ENCODE results near the gene DUS4L. TPM values are rescaled to one million over a fixed set of nuclear protein-coding genes. Genes with fewer than 3 reads are reported as not detected.
"Not testable (repeated sequence)": the region's sequence is repeated elsewhere in the genome, so short reads cannot be mapped to it uniquely, and the experiment has no call there.

Gene DUS4L
- total RNA-seq, 5 donors from 2014 or later (not counting 1 experiment from before 2014, with no cell fraction given), result 9.4 to 14.7 (median 10.8) TPM

DNA sequence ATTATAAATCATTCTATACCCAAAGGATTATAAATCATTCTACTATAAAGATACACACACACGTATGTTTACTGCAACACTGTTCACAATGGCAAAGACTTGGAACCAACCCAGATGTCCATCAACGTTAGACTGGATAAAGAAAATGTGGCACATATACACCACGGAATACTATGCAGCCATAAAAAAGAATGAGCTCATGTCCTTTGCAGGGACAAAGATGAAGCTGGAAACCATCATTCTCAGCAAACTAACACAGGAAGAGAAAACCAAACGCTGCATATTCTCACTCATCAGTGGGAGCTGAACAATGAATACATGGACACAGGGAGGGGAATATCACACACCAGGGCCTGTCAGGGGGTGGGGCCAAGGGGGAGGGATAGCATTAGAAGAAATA is 26.5 kb upstream of the DUS4L start:
- H3K4me1 ChIP-seq (ENCODE audit: control insufficient read depth in 1 of 2, extremely low read depth in 1 of 2, insufficient read depth in 2 of 2, low read length in 2 of 2); DNase-seq; H3K9me3 ChIP-seq; H3K27ac Mint-ChIP-seq; H3K9me3 Mint-ChIP-seq; ATAC-seq (replicated peaks in 1 of 4); H3K27me3 ChIP-seq (replicated peaks in 1 of 2; ENCODE audit: control insufficient read depth in 2 of 2, extremely low read depth in 1 of 2, insufficient read depth in 2 of 2, low read length in 1 of 2); H3K27me3 Mint-ChIP-seq; H3K27ac ChIP-seq (ENCODE audit: low read length); H3K4me3 ChIP-seq (ENCODE audit: control insufficient read depth in 1 of 2, extremely low read depth in 1 of 2, low read length in 1 of 2); H3K4me3 Mint-ChIP-seq; CTCF ChIA-PET: not testable (repeated sequence)
- H3K36me3 ChIP-seq (ENCODE audit: control insufficient read depth in 2 of 2, extremely low read depth in 1 of 2, insufficient read depth in 1 of 2, low read length in 1 of 2), result peaks cover 0 to 16% of the 10 kb centered on the region in 2 donors
- 96% methylated on average over 3 of the region's 4 CpGs for WGBS (ENCODE audit: insufficient coverage)
- peaks cover 41 to 54% (median 44%) of the 10 kb centered on the region in 3 donors for H3K4me1 Mint-ChIP-seq
- peaks cover 71% of the 10 kb centered on the region for H3K36me3 Mint-ChIP-seq
- POLR2A ChIA-PET, result interaction anchor here in 1 of 2 donors (0.7 kb wide), 1 partner anchor 980 kb away, joined by 5 read pairs; no protein-coding TSS in a partner anchor

DNA sequence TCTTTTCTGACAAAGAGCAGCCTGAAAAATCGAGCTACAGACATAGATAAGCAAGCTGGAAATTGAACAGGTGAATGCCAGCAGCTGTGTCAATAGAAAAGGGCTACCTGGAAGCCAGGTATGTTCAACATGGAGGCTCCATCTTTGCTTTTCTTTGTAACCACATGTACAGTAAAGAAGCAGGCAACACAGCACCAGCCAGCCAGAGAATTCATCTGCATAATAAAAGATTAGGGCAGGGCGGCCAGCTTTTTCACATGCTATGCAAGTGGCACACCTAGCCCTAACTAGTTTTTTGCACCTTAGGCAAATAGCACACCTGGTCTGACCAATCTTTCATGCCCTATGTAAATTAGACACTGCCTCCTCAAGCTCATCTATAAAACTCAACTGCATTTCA is 25.8 kb upstream of the DUS4L start:
- H3K4me1 Mint-ChIP-seq, result peaks cover 40 to 53% (median 44%) of the 10 kb centered on the region in 3 donors
- POLR2A ChIA-PET, result interaction anchor here in 1 of 2 donors (0.5 kb wide), 1 partner anchor 168 kb away, joined by 3 read pairs; no protein-coding TSS in a partner anchor
- 94% methylated on average over 2 of the region's 2 CpGs for WGBS (ENCODE audit: insufficient coverage)
- H3K4me3 Mint-ChIP-seq, result no peak overlapping the region
- Histone ChIP-seq H3K9me3 (no peaks in the 10 kb centered on the region), H3K4me1 (ENCODE audit: control insufficient read depth in 1 of 2, extremely low read depth in 1 of 2, insufficient read depth in 2 of 2, low read length in 2 of 2) (no peaks in the 10 kb centered on the region), H3K27me3 (replicated peaks in 1 of 2; ENCODE audit: control insufficient read depth in 2 of 2, extremely low read depth in 1 of 2, insufficient read depth in 2 of 2, low read length in 1 of 2) (no peaks in the 10 kb centered on the region), H3K27ac (ENCODE audit: low read length) (no peak overlapping the region), H3K4me3 (ENCODE audit: control insufficient read depth in 1 of 2, extremely low read depth in 1 of 2, low read length in 1 of 2) (no peak overlapping the region), H3K36me3 (ENCODE audit: control insufficient read depth in 2 of 2, extremely low read depth in 1 of 2, insufficient read depth in 1 of 2, low read length in 1 of 2) (peaks cover 0 to 17% of the 10 kb centered on the region in 2 donors)
- no peaks in the 10 kb centered on the region for H3K27me3 Mint-ChIP-seq
- CTCF ChIA-PET, result no interaction called here
- ATAC-seq (replicated peaks in 1 of 4) (no peak), DNase-seq (no peak)
- no peaks in the 10 kb centered on the region for H3K9me3 Mint-ChIP-seq
- no peak overlapping the region for H3K27ac Mint-ChIP-seq
- peaks cover 74% of the 10 kb centered on the region for H3K36me3 Mint-ChIP-seq

DNA sequence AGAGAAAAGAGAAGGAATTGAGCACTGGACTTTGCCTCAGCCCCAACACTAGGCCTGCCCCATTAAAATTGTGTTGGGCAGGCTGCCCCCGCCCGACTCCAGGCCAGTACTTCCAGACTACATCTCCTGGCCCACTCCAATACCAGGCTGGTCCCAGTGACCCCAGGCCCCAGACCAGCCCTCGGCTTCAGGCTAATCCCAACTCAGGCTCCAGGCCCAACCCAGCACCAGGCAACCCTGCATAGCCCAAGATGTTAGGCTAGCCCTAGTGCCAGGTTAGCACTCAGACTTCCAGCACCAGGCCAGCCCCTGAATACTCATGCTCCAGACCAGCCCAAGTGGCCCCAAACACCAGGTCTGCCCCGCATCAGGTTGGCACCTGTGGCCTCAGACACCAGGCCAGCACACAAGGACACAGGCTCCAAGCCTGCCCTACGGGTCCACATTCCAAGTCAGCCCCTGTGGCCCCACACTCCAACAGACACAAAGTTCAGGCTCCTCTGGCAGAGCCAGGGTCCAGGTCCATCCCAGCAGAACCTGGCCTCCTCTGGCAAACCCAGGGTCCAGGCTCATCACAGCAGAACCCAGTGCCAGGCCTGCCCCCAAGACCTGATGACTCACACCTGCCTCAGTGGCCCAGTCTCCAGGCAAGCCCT is 20.3 kb upstream of the DUS4L start:
- H3K4me1 ChIP-seq (ENCODE audit: control insufficient read depth in 1 of 2, extremely low read depth in 1 of 2, insufficient read depth in 2 of 2, low read length in 2 of 2), result peaks cover 0 to 11% of the 10 kb centered on the region in 2 experiments
- no peak overlapping the region for H3K4me3 Mint-ChIP-seq
- DNase-seq (no peak), ATAC-seq (replicated peaks in 1 of 4) (no peak)
- H3K36me3 ChIP-seq (ENCODE audit: control insufficient read depth in 2 of 2, extremely low read depth in 1 of 2, insufficient read depth in 1 of 2, low read length in 1 of 2), result peaks cover 4 to 56% of the 10 kb centered on the region in 2 donors
- H3K9me3 ChIP-seq, result no peaks in the 10 kb centered on the region
- peaks cover 70% of the 10 kb centered on the region for H3K36me3 Mint-ChIP-seq
- H3K4me3 ChIP-seq (ENCODE audit: control insufficient read depth in 1 of 2, extremely low read depth in 1 of 2, low read length in 1 of 2), result no peak overlapping the region
- ChIA-PET POLR2A (no interaction called here), CTCF (interaction anchor here in 1 of 2 donors (0.6 kb wide), 1 partner anchor 20 kb away, joined by 4 read pairs; no protein-coding TSS in a partner anchor)
- H3K27me3 Mint-ChIP-seq, result no peaks in the 10 kb centered on the region
- 85% methylated on average over 5 of the region's 5 CpGs for WGBS (ENCODE audit: insufficient coverage)
- H3K9me3 Mint-ChIP-seq, result peaks cover 14 to 27% (median 18%) of the 10 kb centered on the region in 3 donors
- no peak overlapping the region for H3K27ac ChIP-seq (ENCODE audit: low read length)
- H3K27me3 ChIP-seq (replicated peaks in 1 of 2; ENCODE audit: control insufficient read depth in 2 of 2, extremely low read depth in 1 of 2, insufficient read depth in 2 of 2, low read length in 1 of 2), result no peaks in the 10 kb centered on the region
- H3K4me1 Mint-ChIP-seq, result peaks cover 18 to 23% (median 22%) of the 10 kb centered on the region in 3 donors
- no peak overlapping the region for H3K27ac Mint-ChIP-seq

DNA sequence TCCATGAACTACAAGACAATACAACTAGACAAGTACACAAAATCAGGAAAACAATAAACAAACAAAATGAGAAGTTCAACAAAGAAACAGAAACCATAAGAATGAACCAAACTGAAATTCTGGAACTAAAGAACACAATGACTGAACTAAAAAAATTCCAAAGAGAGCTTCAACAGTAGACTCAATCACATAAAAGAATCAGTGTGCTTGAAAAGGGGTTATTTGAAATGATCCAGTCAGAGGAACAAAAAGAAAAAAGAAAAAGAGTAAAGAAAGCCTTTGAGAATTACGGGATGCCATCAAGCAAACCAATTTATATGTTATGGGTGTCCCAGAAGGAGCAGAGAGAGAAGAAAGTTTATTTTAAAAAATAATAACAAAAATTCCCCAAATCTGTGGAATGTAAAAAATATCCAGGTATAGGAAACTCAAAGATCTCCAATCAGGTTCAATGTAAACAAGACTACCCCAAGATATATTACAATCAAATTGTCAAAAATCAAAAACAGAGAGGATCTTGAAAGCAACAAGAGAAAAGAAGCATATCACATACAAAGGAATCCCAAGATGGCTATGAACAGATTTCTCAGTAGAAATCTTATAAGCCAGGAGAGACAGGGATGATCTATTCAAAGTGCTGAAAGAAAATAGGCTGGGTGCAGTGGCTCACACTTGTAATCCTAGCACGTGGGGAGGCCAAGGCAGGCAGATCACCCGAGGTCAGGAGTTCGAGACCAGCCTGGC is 18.8 kb upstream of the DUS4L start:
- no peaks in the 10 kb centered on the region for H3K9me3 ChIP-seq
- Mint-ChIP-seq H3K4me3 (no peak overlapping the region), H3K9me3 (peaks cover 16 to 27% (median 18%) of the 10 kb centered on the region in 3 donors), H3K27me3 (no peaks in the 10 kb centered on the region), H3K36me3 (peaks cover 69% of the 10 kb centered on the region), H3K4me1 (peaks cover 19 to 22% (median 20%) of the 10 kb centered on the region in 3 donors), H3K27ac (no peak overlapping the region)
- H3K4me1 ChIP-seq (ENCODE audit: control insufficient read depth in 1 of 2, extremely low read depth in 1 of 2, insufficient read depth in 2 of 2, low read length in 2 of 2), result peaks cover 0 to 11% of the 10 kb centered on the region in 2 experiments
- ChIA-PET CTCF (no interaction called here), POLR2A (no interaction called here)
- no peak for ATAC-seq (replicated peaks in 1 of 4)
- no peaks in the 10 kb centered on the region for H3K27me3 ChIP-seq (replicated peaks in 1 of 2; ENCODE audit: control insufficient read depth in 2 of 2, extremely low read depth in 1 of 2, insufficient read depth in 2 of 2, low read length in 1 of 2)
- H3K36me3 ChIP-seq (ENCODE audit: control insufficient read depth in 2 of 2, extremely low read depth in 1 of 2, insufficient read depth in 1 of 2, low read length in 1 of 2), result peaks cover 4 to 58% of the 10 kb centered on the region in 2 donors
- peak overlapping the region in 1 of 2 donors; percentile 5 for H3K4me3 ChIP-seq (ENCODE audit: control insufficient read depth in 1 of 2, extremely low read depth in 1 of 2, low read length in 1 of 2)
- no CpG with 5 or more reads among the region's 4 CpGs for WGBS (ENCODE audit: insufficient coverage)
- DNase-seq, result no peak
- no peak overlapping the region for H3K27ac ChIP-seq (ENCODE audit: low read length)

DNA sequence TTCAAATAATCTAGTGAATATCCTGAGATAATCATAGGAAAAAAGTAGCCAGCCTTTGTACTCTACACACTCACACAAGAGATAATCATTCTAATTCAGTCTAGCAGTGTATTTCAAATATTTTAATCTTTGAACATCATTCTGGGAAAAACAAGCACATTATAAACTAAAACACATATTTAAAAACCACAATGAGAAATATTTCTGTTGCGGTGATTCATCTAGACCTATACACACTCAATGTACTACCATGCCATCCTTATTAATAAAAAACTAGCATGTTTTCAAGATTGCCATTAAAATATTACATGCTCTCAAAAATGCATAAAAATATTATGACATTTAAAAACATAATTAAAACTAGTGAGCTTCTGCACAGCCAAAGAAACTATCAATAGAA is 11.8 kb upstream of the DUS4L start:
- no peak overlapping the region for H3K27ac ChIP-seq (ENCODE audit: low read length)
- Mint-ChIP-seq H3K27ac (no peak overlapping the region), H3K36me3 (peaks cover 68% of the 10 kb centered on the region), H3K9me3 (peaks cover 4 to 7% (median 6%) of the 10 kb centered on the region in 3 donors), H3K27me3 (no peaks in the 10 kb centered on the region), H3K4me1 (peaks cover 40 to 63% (median 48%) of the 10 kb centered on the region in 3 donors), H3K4me3 (no peak overlapping the region)
- WGBS (ENCODE audit: insufficient coverage), result 100% methylated on average over 1 of the region's 1 CpG
- no peak overlapping the region for H3K4me3 ChIP-seq (ENCODE audit: control insufficient read depth in 1 of 2, extremely low read depth in 1 of 2, low read length in 1 of 2)
- H3K9me3 ChIP-seq, result no peaks in the 10 kb centered on the region
- no peaks in the 10 kb centered on the region for H3K27me3 ChIP-seq (replicated peaks in 1 of 2; ENCODE audit: control insufficient read depth in 2 of 2, extremely low read depth in 1 of 2, insufficient read depth in 2 of 2, low read length in 1 of 2)
- peaks cover 4 to 56% of the 10 kb centered on the region in 2 donors for H3K36me3 ChIP-seq (ENCODE audit: control insufficient read depth in 2 of 2, extremely low read depth in 1 of 2, insufficient read depth in 1 of 2, low read length in 1 of 2)
- ChIA-PET POLR2A (no interaction called here), CTCF (no interaction called here)
- DNase-seq (no peak), ATAC-seq (replicated peaks in 1 of 4) (no peak)
- H3K4me1 ChIP-seq (ENCODE audit: control insufficient read depth in 1 of 2, extremely low read depth in 1 of 2, insufficient read depth in 2 of 2, low read length in 2 of 2), result peaks cover 0 to 3% of the 10 kb centered on the region in 2 experiments

DNA sequence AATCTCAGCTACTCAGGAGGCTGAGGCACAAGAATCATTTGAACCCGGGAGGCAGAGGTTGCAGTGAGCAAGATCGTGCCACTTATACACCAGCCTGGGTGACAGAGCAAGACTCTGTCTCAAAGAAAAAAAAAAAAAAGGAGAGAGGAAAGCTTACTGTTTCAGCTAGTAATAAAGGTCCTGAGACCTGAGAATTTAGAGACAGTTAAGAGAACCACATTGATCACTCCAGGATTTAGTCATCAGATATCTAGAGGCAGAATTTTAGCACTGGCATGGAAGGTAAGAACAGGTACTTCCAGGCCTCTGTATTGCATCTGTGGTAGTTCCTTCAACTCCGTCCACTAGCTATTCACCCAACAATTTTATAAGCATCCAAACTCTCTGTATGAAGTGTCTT is 7.9 kb upstream of the DUS4L start:
- 100% methylated on average over 2 of the region's 3 CpGs for WGBS (ENCODE audit: insufficient coverage)
- Histone ChIP-seq H3K27ac (ENCODE audit: low read length) (no peak overlapping the region), H3K4me3 (ENCODE audit: control insufficient read depth in 1 of 2, extremely low read depth in 1 of 2, low read length in 1 of 2) (no peak overlapping the region), H3K27me3 (replicated peaks in 1 of 2; ENCODE audit: control insufficient read depth in 2 of 2, extremely low read depth in 1 of 2, insufficient read depth in 2 of 2, low read length in 1 of 2) (no peaks in the 10 kb centered on the region), H3K36me3 (ENCODE audit: control insufficient read depth in 2 of 2, extremely low read depth in 1 of 2, insufficient read depth in 1 of 2, low read length in 1 of 2) (peaks cover 0 to 43% of the 10 kb centered on the region in 2 donors), H3K9me3 (no peaks in the 10 kb centered on the region), H3K4me1 (ENCODE audit: control insufficient read depth in 1 of 2, extremely low read depth in 1 of 2, insufficient read depth in 2 of 2, low read length in 2 of 2) (peaks cover 3 to 12% of the 10 kb centered on the region in 2 experiments)
- Mint-ChIP-seq H3K27ac (no peak overlapping the region), H3K27me3 (no peaks in the 10 kb centered on the region), H3K36me3 (peaks cover 44% of the 10 kb centered on the region), H3K9me3 (no peaks in the 10 kb centered on the region), H3K4me1 (peaks cover 51 to 79% (median 54%) of the 10 kb centered on the region in 3 donors), H3K4me3 (no peak overlapping the region)
- POLR2A ChIA-PET, result interaction anchor here in 1 of 2 donors (0.7 kb wide), 1 partner anchor 8 kb away, joined by 4 read pairs; the partner anchor contains the start of genes COG5 and DUS4L
- CTCF ChIA-PET, result no interaction called here
- DNase-seq, result no peak
- ATAC-seq (replicated peaks in 1 of 4), result no peak
